ENCODE measurements around the gene MYO19.

Gene MYO19

GRCh38 chr17:36534840-36535668, at the start of gene MYO19, which contains the start of gene PIGW:
TSS of gene MYO19 (minus strand) at chr17:36534868. CDS start at chr17:36532538, 2,330 bp downstream.
TSS of gene PIGW (plus strand) at chr17:36534987. CDS start at chr17:36537102, 2,115 bp downstream.
- peak within 1 kb of the TSS; percentile 74 for H3K4me3 ChIP-seq (ENCODE audit: low read length)
- peaks cover 34% of the 10 kb centered on the region for H3K36me3 ChIP-seq (ENCODE audit: insufficient read depth, low read length)
- no peaks in the 10 kb centered on the region for H3K9me3 ChIP-seq (ENCODE audit: low read length)

GRCh38 chr17:36583787-36584186, 49.1 kb upstream of the MYO19 start:
- H3K4me3 ChIP-seq (ENCODE audit: low read length) = no peak overlapping the region
- no peaks in the 10 kb centered on the region for H3K9me3 ChIP-seq (ENCODE audit: low read length)
- no peak overlapping the region for H2AFZ ChIP-seq (ENCODE audit: low read depth, low read length)
- H3K27me3 ChIP-seq (ENCODE audit: insufficient read depth, low read length) = no peaks in the 10 kb centered on the region
- no peaks in the 10 kb centered on the region for H3K4me1 ChIP-seq (ENCODE audit: insufficient read depth, low read length)
- peaks cover 78% of the 10 kb centered on the region for H3K36me3 ChIP-seq (ENCODE audit: insufficient read depth, low read length)

More at GRCh38 chr17:36534840-36535668, at the start of gene MYO19, which contains the start of gene PIGW:
- H3K27me3 ChIP-seq (ENCODE audit: insufficient read depth, low read length) = no peaks in the 10 kb centered on the region
- peak within 1 kb of the TSS; percentile 57 for H2AFZ ChIP-seq (ENCODE audit: low read depth, low read length)
- peaks cover 3% of the 10 kb centered on the region for H3K4me1 ChIP-seq (ENCODE audit: insufficient read depth, low read length)

GRCh38 chr17:36578671-36579070, 44.0 kb upstream of the MYO19 start:
- Histone ChIP-seq H3K36me3 (ENCODE audit: insufficient read depth, low read length) (peaks cover 54% of the 10 kb centered on the region), H3K4me1 (ENCODE audit: insufficient read depth, low read length) (no peaks in the 10 kb centered on the region), H3K27me3 (ENCODE audit: insufficient read depth, low read length) (no peaks in the 10 kb centered on the region), H3K4me3 (ENCODE audit: low read length) (no peak overlapping the region), H3K9me3 (ENCODE audit: low read length) (no peaks in the 10 kb centered on the region), H2AFZ (ENCODE audit: low read depth, low read length) (no peak overlapping the region)

- no peak overlapping the region for H3K4me3 ChIP-seq (ENCODE audit: low read length)
- no peaks in the 10 kb centered on the region for H3K27me3 ChIP-seq (ENCODE audit: insufficient read depth, low read length)
- H3K36me3 ChIP-seq (ENCODE audit: insufficient read depth, low read length) = peaks cover 54% of the 10 kb centered on the region
- H3K4me1 ChIP-seq (ENCODE audit: insufficient read depth, low read length) = no peaks in the 10 kb centered on the region
- peaks cover 4% of the 10 kb centered on the region for H3K9me3 ChIP-seq (ENCODE audit: low read length)
- H2AFZ ChIP-seq (ENCODE audit: low read depth, low read length) = no peak overlapping the region
Observed at GRCh38 chr17:36576793-36577192, 42.1 kb upstream of the MYO19 start.

GRCh38 chr17:36575028-36575427, 40.4 kb upstream of the MYO19 start:
- H3K4me1 ChIP-seq (ENCODE audit: insufficient read depth, low read length) = no peaks in the 10 kb centered on the region
- no peaks in the 10 kb centered on the region for H3K27me3 ChIP-seq (ENCODE audit: insufficient read depth, low read length)
- peaks cover 46% of the 10 kb centered on the region for H3K36me3 ChIP-seq (ENCODE audit: insufficient read depth, low read length)
- no peak overlapping the region for H2AFZ ChIP-seq (ENCODE audit: low read depth, low read length)
- no peak overlapping the region for H3K4me3 ChIP-seq (ENCODE audit: low read length)
- H3K9me3 ChIP-seq (ENCODE audit: low read length) = peaks cover 4% of the 10 kb centered on the region

GRCh38 chr17:36566081-36566480, 31.4 kb upstream of the MYO19 start:
- no peaks in the 10 kb centered on the region for H3K9me3 ChIP-seq (ENCODE audit: low read length)
- peaks cover 64% of the 10 kb centered on the region for H3K36me3 ChIP-seq (ENCODE audit: insufficient read depth, low read length)
- no peak overlapping the region for H2AFZ ChIP-seq (ENCODE audit: low read depth, low read length)
- no peak overlapping the region for H3K4me3 ChIP-seq (ENCODE audit: low read length)
- no peaks in the 10 kb centered on the region for H3K4me1 ChIP-seq (ENCODE audit: insufficient read depth, low read length)
- H3K27me3 ChIP-seq (ENCODE audit: insufficient read depth, low read length) = no peaks in the 10 kb centered on the region

- Histone ChIP-seq H3K36me3 (ENCODE audit: insufficient read depth, low read length) (peaks cover 36% of the 10 kb centered on the region), H2AFZ (ENCODE audit: low read depth, low read length) (no peak overlapping the region), H3K4me1 (ENCODE audit: insufficient read depth, low read length) (no peaks in the 10 kb centered on the region), H3K27me3 (ENCODE audit: insufficient read depth, low read length) (no peaks in the 10 kb centered on the region), H3K9me3 (ENCODE audit: low read length) (no peaks in the 10 kb centered on the region), H3K4me3 (ENCODE audit: low read length) (no peak overlapping the region)
Observed at GRCh38 chr17:36553459-36553858, 18.8 kb upstream of the MYO19 start.

GRCh38 chr17:36550491-36551417, 16.1 kb upstream of the MYO19 start:
- no peak overlapping the region for H3K4me3 ChIP-seq (ENCODE audit: low read length)
- H3K27me3 ChIP-seq (ENCODE audit: insufficient read depth, low read length) = no peaks in the 10 kb centered on the region
- H3K4me1 ChIP-seq (ENCODE audit: insufficient read depth, low read length) = peaks cover 18% of the 10 kb centered on the region
- H2AFZ ChIP-seq (ENCODE audit: low read depth, low read length) = no peak overlapping the region
- H3K36me3 ChIP-seq (ENCODE audit: insufficient read depth, low read length) = peaks cover 15% of the 10 kb centered on the region
- no peaks in the 10 kb centered on the region for H3K9me3 ChIP-seq (ENCODE audit: low read length)

- Histone ChIP-seq H3K27me3 (ENCODE audit: insufficient read depth, low read length) (no peaks in the 10 kb centered on the region), H3K4me1 (ENCODE audit: insufficient read depth, low read length) (peaks cover 18% of the 10 kb centered on the region), H3K4me3 (ENCODE audit: low read length) (peak overlapping the region; percentile 90), H2AFZ (ENCODE audit: low read depth, low read length) (no peak overlapping the region), H3K36me3 (ENCODE audit: insufficient read depth, low read length) (peaks cover 7% of the 10 kb centered on the region), H3K9me3 (ENCODE audit: low read length) (no peaks in the 10 kb centered on the region)
Observed at GRCh38 chr17:36547776-36548175, 13.1 kb upstream of the MYO19 start.

- Histone ChIP-seq H3K27me3 (ENCODE audit: insufficient read depth, low read length) (no peaks in the 10 kb centered on the region), H3K9me3 (ENCODE audit: low read length) (no peaks in the 10 kb centered on the region), H2AFZ (ENCODE audit: low read depth, low read length) (no peak overlapping the region), H3K36me3 (ENCODE audit: insufficient read depth, low read length) (peaks cover 7% of the 10 kb centered on the region), H3K4me1 (ENCODE audit: insufficient read depth, low read length) (peaks cover 18% of the 10 kb centered on the region), H3K4me3 (ENCODE audit: low read length) (peak overlapping the region; percentile 90)
Observed at GRCh38 chr17:36546418-36547093, 11.9 kb upstream of the MYO19 start.

GRCh38 chr17:36545465-36546417, 11.1 kb upstream of the MYO19 start:
- no peaks in the 10 kb centered on the region for H3K27me3 ChIP-seq (ENCODE audit: insufficient read depth, low read length)
- H3K36me3 ChIP-seq (ENCODE audit: insufficient read depth, low read length) = peaks cover 7% of the 10 kb centered on the region
- H3K4me1 ChIP-seq (ENCODE audit: insufficient read depth, low read length) = peaks cover 18% of the 10 kb centered on the region
- no peaks in the 10 kb centered on the region for H3K9me3 ChIP-seq (ENCODE audit: low read length)
- H2AFZ ChIP-seq (ENCODE audit: low read depth, low read length) = peak overlapping the region; percentile 34
- H3K4me3 ChIP-seq (ENCODE audit: low read length) = peak overlapping the region; percentile 90

GRCh38 chr17:36545077-36545464, 10.4 kb upstream of the MYO19 start:
- Histone ChIP-seq H3K4me3 (ENCODE audit: low read length) (peak overlapping the region; percentile 90), H2AFZ (ENCODE audit: low read depth, low read length) (peak overlapping the region; percentile 94), H3K9me3 (ENCODE audit: low read length) (no peaks in the 10 kb centered on the region), H3K27me3 (ENCODE audit: insufficient read depth, low read length) (no peaks in the 10 kb centered on the region), H3K36me3 (ENCODE audit: insufficient read depth, low read length) (peaks cover 7% of the 10 kb centered on the region), H3K4me1 (ENCODE audit: insufficient read depth, low read length) (peaks cover 18% of the 10 kb centered on the region)
